DND-41 (cell line): ENCODE results near the gene MEAK7.

Experiments used
- CTCF ChIP-seq: IDR thresholded peaks from 2 replicates; pipeline ENCODE4 v1.5.1; 2012; ENCODE audit warnings: borderline replicate concordance, low read length, moderate library complexity, mild to moderate bottlenecking; ENCODE audit not compliant: poor library complexity, severe bottlenecking; ENCODE audit errors: extremely low read depth
- EZH2 ChIP-seq: IDR thresholded peaks from 3 replicates; pipeline ENCODE4 v1.6.1; 2012; ENCODE audit warnings: borderline replicate concordance, low read depth, mild to moderate bottlenecking, moderate library complexity, low read length, inconsistent platforms; ENCODE audit not compliant: severe bottlenecking

GRCh38 chr16:84495506-84495905, 9.0 kb downstream of the MEAK7 start:
- TF ChIP-seq CTCF (no peak), EZH2 (no peak)
